Endothelial cell of coronary artery (primary cell): ENCODE results near the gene SNX15. TPM values are rescaled to one million over a fixed set of nuclear protein-coding genes. Genes with fewer than 3 reads are reported as not detected.

Experiments
- total RNA-seq: library from RNA; depleted of rRNA; stranded (reverse); fragments of >200 nt; gene quantifications from 2 replicates; pipeline ENCODE4 v1.2.3, GENCODE V29; 2014

SNX15 gene
- total RNA-seq, result 11.2 and 14.8 TPM in 2 replicates

DNA sequence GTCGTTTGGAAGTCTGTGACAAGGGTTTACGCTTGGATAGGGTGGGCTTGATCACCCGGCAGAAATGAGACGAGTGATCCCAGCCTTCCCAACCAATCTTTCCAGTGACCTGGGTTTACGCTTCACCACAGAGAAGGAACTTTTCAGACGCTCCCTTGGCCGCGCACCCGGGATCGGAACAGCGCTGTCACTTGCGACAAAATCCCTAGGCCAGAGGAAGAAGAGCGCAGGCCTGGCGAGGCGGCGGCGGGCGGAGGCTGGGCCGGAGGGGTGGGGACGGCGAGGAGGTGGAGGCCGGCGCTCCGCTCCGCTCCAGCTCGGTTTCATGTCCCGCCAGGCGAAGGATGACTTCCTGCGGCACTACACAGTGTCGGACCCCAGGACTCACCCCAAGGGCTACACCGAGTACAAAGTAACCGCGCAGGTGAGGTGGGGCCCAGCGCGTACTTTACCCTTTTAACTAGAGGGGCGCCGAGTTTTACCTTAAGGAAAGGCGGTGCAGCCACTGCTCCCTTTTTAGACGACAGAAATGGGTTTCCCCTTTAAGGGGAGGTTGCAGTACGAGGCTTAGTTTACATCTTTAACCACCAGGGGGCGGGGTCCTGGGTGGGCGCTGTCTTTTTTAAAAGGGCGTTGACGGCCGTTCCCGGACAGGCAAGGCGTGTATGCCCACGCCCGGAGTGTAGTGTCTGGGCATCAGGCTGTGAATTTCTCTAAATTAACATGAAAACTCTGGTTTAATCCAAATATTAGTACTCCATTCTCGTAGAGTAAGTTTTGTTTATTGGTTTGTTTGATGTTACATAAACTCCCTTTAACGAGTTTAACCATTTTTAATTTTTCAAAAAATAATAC, at the start of gene SNX15:
TSS of gene SNX15 (plus strand) at position 227 of the 855 bp plus-strand sequence. CDS start at position 326, 99 bp downstream.

GRCh38 chr11:64996710-64997380, 30.4 kb upstream of the SNX15 start, which contains the start of gene BATF2:
BATF2 (minus strand) TSS chr11:64996971; CDS start chr11:64996914, 57 bp downstream.

DNA sequence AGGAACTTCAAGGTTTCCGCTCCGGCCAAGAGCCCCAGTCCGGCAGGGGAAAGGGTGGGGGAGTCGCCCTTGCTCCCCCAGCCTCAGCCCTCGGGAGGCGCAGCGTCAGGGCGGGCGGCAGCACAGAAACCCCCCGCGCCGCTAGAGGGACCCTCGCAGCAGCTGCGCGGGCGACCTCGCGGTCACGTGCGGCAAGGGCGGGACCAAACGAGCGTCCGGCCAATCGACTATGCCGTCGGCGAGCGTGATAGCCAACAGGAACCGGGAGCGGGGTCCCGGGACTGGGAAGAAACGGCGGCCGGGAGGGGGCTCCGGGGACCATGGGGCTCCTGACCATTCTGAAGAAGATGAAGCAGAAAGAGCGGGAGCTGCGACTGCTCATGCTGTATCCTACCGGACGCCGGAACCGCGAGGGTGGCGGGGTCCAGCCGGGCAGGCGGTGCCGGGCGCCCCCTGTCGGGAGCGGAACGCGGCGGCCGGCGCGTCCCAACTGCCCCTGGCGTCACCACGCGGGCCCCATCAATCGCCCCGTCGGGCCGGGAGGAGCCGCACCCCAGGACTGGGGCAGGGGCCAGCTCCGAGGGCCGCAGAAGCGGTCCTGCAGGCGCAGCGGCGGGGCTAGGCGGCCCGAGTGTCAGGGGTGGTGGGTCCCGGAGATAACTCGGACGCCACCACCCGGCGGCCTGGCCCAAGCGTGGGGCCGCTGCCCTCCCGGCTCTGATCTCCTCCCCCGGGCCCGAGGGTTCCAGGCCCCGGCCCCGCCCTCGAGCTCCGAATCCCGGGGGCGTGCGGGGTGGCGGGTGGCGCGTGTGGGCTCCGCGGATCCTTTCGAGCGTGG, 13.1 kb upstream of the SNX15 start, which contains the start of gene ARL2:
TSS of gene ARL2 (plus strand) at position 273 of the 838 bp plus-strand sequence. CDS start at position 321, 48 bp downstream.

GRCh38 chr11:65040847-65041622, 13.8 kb downstream of the SNX15 start, which contains the start of gene SAC3D1:
SAC3D1 (plus strand) TSS chr11:65041210; CDS start chr11:65041293, 83 bp downstream.

GRCh38 chr11:65058419-65059054, 31.3 kb downstream of the SNX15 start, which contains the start of gene NAALADL1:
NAALADL1 (minus strand) TSS chr11:65058553; CDS start chr11:65058521, 32 bp downstream.

DNA sequence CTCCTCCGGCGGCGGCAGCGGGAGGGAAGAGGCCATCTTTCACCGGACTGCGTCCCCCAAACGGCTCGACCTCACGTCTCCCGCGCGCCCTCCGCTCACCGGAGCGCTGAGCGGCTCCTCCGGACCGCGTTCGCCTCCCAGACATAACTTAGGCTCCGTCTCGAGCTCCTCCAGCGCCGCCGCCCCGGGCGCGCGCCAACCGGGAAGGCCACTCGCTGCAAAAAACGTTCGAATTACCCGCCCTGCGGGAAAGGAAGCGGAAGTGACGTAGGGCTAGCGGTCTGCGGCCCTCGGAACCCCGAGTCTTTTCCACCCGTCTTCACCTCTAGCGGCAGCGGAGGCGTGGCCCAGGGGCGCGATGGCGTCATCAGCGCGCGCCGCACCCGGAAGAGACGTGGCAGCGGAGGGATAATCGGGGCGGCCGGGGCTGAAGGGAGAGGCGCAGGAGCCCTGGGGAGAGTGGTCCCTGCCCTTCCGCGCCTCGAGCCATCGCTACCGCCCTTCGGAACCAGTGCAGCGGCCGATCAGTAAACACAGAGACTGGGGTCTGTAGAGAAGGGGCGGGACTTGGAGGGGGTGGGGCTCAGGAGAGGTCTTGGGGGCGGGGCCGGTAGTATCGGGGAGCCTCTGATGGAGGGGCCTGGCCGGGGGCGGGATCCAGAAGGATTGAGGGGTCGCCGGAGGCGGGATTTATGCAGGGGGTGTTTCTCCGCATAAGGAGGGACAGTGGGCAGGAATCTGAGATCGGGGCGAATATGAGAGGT, 56.8 kb downstream of the SNX15 start, which contains the start of the genes CDCA5 and ZFPL1:
TSS of gene CDCA5 (minus strand) at position 207 of the 764 bp plus-strand sequence. CDS start at position 145, 62 bp downstream.
TSS of gene ZFPL1 (plus strand) at position 389 of the 764 bp plus-strand sequence. CDS start 477 bp downstream, outside the sequence.

Other genes starting within 250 kb of the SNX15 start
- 65.3 and 107 TPM in 2 replicates for gene SF1, start 248.9 kb upstream of the SNX15 start, total RNA-seq
- 26.5 and 28.4 TPM in 2 replicates for gene MAP4K2, start 224.2 kb upstream of the SNX15 start, total RNA-seq
- gene MEN1, start 216.9 kb upstream of the SNX15 start, total RNA-seq, result 15.1 and 19.8 TPM in 2 replicates
- 0.09 and 0.18 TPM in 2 replicates for gene CDC42BPG, start 182.8 kb upstream of the SNX15 start, total RNA-seq
- gene EHD1, start 148.8 kb upstream of the SNX15 start, total RNA-seq, result 99.0 and 121 TPM in 2 replicates
- gene ATG2A, start 110.2 kb upstream of the SNX15 start, total RNA-seq, result 8.3 and 11.4 TPM in 2 replicates
- 5.6 and 14.5 TPM in 2 replicates for gene PPP2R5B, start 102.8 kb upstream of the SNX15 start, total RNA-seq
- gene GPHA2, start 91.5 kb upstream of the SNX15 start, total RNA-seq, result not detected in 2 replicates
- not detected in 2 replicates for gene MAJIN, start 55.3 kb upstream of the SNX15 start, total RNA-seq
- 0.36 and 0.75 TPM in 2 replicates for gene BATF2, start 30.5 kb upstream of the SNX15 start, total RNA-seq
- gene ARL2, start 13.3 kb upstream of the SNX15 start, total RNA-seq, result 88.1 and 122 TPM in 2 replicates
- gene SAC3D1, start 13.8 kb downstream of the SNX15 start, total RNA-seq, result 9.9 and 11.4 TPM in 2 replicates
- 6.1 and 12.3 TPM in 2 replicates for gene NAALADL1, start 31.1 kb downstream of the SNX15 start, total RNA-seq
- 4.2 and 7.7 TPM in 2 replicates for gene CDCA5, start 56.6 kb downstream of the SNX15 start, total RNA-seq
- gene ZFPL1, start 56.8 kb downstream of the SNX15 start, total RNA-seq, result 25.0 and 28.2 TPM in 2 replicates
- 193 and 216 TPM in 2 replicates for gene VPS51, start 68.8 kb downstream of the SNX15 start, total RNA-seq
- gene TM7SF2, start 84.4 kb downstream of the SNX15 start, total RNA-seq, result 8.0 and 10.9 TPM in 2 replicates
- 7.1 and 9.4 TPM in 2 replicates for gene ZNHIT2, start 90.3 kb downstream of the SNX15 start, total RNA-seq
- 535 and 549 TPM in 2 replicates for gene FAU, start 94.7 kb downstream of the SNX15 start, total RNA-seq
- gene MRPL49, start 94.9 kb downstream of the SNX15 start, total RNA-seq, result 31.3 and 37.8 TPM in 2 replicates
- 5.5 and 12.2 TPM in 2 replicates for gene SYVN1, start 107.1 kb downstream of the SNX15 start, total RNA-seq
- not detected in 2 replicates for gene SPDYC, start 142.8 kb downstream of the SNX15 start, total RNA-seq
- gene CAPN1, start 154.5 kb downstream of the SNX15 start, total RNA-seq, result 81.0 and 91.3 TPM in 2 replicates
- 5.9 and 6.7 TPM in 2 replicates for gene POLA2, start 234.5 kb downstream of the SNX15 start, total RNA-seq